Spinal cord (tissue), 10 donors: ENCODE data around the gene PSMD1. TPM values are rescaled to one million over a fixed set of nuclear protein-coding genes. Genes with fewer than 3 reads are reported as not detected.

Experiments used
- DNase-seq, 6 donors: peaks; one replicate each; pipeline versions ENCODE4 v3.0.0 to v3.0.0-alpha.2; 2013 to 2015; ENCODE audit warnings: low spot score in 6 of 6, low read depth in 4 of 6
- H3K27ac ChIP-seq: one replicate; pipeline ENCODE4 v1.5.1; 2013; ENCODE audit warnings: low read depth, low read length, control low read depth
- H3K27me3 ChIP-seq: one replicate; pipeline ENCODE4 v1.6.1; 2013; ENCODE audit warnings: low read length; ENCODE audit not compliant: control insufficient read depth, insufficient read depth
- H3K36me3 ChIP-seq: one replicate; pipeline ENCODE4 v1.6.1; 2013; ENCODE audit warnings: low read length; ENCODE audit not compliant: control insufficient read depth, insufficient read depth
- H3K4me1 ChIP-seq: one replicate; pipeline ENCODE4 v1.6.1; 2013; ENCODE audit warnings: low read length; ENCODE audit not compliant: control insufficient read depth, insufficient read depth
- H3K4me3 ChIP-seq: one replicate; pipeline ENCODE4 v1.5.1; 2013; ENCODE audit warnings: low read depth, low read length, control low read depth
- H3K9me3 ChIP-seq: one replicate; pipeline ENCODE4 v1.6.1; 2013; ENCODE audit warnings: low read length; ENCODE audit not compliant: control insufficient read depth, insufficient read depth
- WGBS: methylation state at CpG from one replicate; pipeline ENCODE4 v1.1.5; 2013; ENCODE audit warnings: missing lambda C conversion rate; ENCODE audit not compliant: insufficient coverage; 5-methylcytosine and 5-hydroxymethylcytosine counted together
- polyA plus RNA-seq, 2 donors: library from polyadenylated mRNA; unstranded; fragments of 120-200 nt; gene quantifications; one replicate each; pipeline ENCODE4 v1.2.1, GENCODE V29; 2013; ENCODE audit not compliant: insufficient read length in 2 of 2
- total RNA-seq, 2 donors: library from RNA; depleted of rRNA in 1 of 2; stranded (reverse); fragments of 120-200 nt in 1 of 2; fragments of >200 nt in 1 of 2; gene quantifications; one replicate each; pipeline versions ENCODE4 v1.2.3 to v1.2.4, GENCODE V29; 2013 to 2014
- donor health status: healthy.

PSMD1 gene
- total and polyA plus RNA-seq, 4 donors, result 101 to 117 (median 104) TPM

- no peak for DNase-seq
- no peak overlapping the region for H3K27ac ChIP-seq
- H3K9me3 ChIP-seq, result no peaks in the 10 kb centered on the region
- no peaks in the 10 kb centered on the region for H3K27me3 ChIP-seq
- H3K4me1 ChIP-seq, result no peaks in the 10 kb centered on the region
- WGBS, result 100% methylated on average over 1 of the region's 2 CpGs
- H3K4me3 ChIP-seq, result no peak overlapping the region
- H3K36me3 ChIP-seq, result peaks cover 3% of the 10 kb centered on the region
Measured at GRCh38 chr2:231161877-231162329, 105.2 kb downstream of the PSMD1 start.

GRCh38 chr2:231163011-231163410 is 106.3 kb downstream of the PSMD1 start:
- H3K9me3 ChIP-seq, result no peaks in the 10 kb centered on the region
- H3K27me3 ChIP-seq, result no peaks in the 10 kb centered on the region
- WGBS, result 92% methylated on average over 3 of the region's 3 CpGs
- no peaks in the 10 kb centered on the region for H3K36me3 ChIP-seq
- no peak for DNase-seq
- no peak overlapping the region for H3K4me3 ChIP-seq
- no peak overlapping the region for H3K27ac ChIP-seq
- H3K4me1 ChIP-seq, result no peaks in the 10 kb centered on the region

DNA sequence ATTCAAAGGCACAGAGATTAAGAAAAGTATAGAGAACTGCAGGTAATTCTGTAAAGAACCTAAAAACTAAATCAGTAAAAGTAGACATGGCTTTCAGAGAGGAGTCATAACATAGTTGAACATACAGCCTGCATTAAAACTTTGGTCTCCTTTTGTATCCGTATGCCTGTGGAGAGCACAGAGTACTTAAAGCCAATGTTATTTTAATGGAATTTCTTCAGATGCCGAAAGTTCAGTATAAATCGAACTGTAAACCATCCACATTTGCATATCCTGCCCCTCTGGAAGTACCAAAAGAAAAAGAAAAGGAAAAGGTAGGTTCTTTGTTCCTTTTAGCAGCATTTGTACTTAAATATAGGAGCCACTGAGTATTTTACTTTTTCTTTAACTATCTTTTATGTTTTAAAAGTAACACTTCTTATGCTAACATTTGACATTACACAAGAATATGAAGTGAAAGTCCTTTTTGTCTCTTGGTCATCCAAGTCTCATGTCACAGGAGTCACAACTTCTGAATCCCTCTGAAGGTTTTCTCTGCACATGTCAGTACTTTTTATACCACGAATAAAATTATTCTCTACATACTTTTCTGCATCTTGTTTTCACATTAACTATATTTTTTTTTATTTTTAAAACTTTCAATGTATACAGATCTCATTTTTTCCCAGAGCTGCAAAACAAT is 106.9 kb downstream of the PSMD1 start:
- no CpG with 5 or more reads among the region's 4 CpGs for WGBS
- Histone ChIP-seq H3K27ac (no peak overlapping the region), H3K4me3 (no peak overlapping the region), H3K27me3 (no peaks in the 10 kb centered on the region), H3K4me1 (no peaks in the 10 kb centered on the region), H3K36me3 (no peaks in the 10 kb centered on the region), H3K9me3 (no peaks in the 10 kb centered on the region)
- DNase-seq, result no peak

DNA sequence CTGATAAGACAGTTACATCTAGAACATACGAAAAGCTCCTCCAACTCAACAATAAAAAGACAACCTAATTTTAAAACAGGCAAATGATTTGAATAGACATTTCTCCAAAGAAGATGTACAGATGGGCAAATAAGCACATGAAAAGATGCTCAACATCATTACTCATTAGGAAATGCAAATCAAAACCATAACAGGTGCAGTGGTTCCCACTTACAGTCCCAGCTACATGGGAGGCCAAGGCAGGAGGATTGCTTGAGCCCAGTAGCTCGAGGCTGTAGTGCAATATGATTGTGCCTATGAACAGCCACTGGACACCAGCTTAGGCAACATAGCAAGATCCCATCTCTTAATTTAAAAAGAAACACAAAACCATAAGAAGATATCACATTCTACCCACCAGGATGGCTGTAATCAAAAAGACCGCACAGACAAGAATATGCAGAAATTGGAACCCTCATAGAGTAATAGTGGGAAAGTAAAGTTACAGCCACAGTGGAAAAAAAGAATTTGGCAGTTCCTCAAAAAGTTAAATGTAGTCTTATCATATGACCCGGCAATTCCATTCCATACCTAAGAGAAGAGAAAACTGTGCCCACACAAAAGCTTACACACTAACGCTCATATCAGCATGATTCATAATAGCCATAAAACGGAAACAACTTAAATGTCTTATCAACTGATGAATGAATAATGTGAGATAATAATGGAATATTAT is 111.2 kb downstream of the PSMD1 start:
- Histone ChIP-seq H3K36me3 (peaks cover 6% of the 10 kb centered on the region), H3K4me1 (no peaks in the 10 kb centered on the region), H3K9me3 (no peaks in the 10 kb centered on the region), H3K27ac (no peak overlapping the region), H3K4me3 (no peak overlapping the region), H3K27me3 (no peaks in the 10 kb centered on the region)
- no peak for DNase-seq
- 80% methylated on average over 1 of the region's 6 CpGs for WGBS

DNA sequence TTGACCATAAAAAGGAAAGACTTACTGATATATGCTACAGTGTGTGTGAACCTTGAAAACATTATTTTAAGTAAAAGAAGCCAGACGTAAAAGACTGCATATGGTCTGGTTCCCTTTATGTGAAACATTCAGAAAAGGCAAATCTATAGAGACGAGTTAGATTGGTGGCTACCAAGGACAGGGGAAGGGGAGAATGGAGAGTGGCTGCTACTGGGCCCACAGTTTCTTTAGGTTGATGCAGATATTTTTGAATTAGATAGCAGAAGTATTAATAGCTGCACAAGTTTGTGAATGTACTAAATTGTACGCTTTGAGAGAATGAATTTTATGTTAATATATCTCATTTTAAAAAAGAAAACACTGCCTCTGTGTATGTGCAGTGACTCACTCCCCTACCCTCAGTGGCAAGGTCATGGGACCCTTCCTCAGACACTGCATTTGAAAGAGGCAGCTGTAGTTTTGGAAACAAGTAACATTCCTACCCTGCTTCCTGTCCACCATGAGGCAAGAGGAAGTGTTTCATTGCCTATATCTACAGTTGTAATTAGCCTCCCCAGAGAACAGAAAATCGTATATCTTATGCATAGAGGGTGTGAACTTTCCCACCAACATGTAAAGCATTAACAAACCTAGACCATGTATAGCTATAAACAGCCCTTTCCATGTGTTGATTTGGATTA is 111.9 kb downstream of the PSMD1 start:
- H3K9me3 ChIP-seq, result no peaks in the 10 kb centered on the region
- H3K36me3 ChIP-seq, result peaks cover 11% of the 10 kb centered on the region
- WGBS, result 79% methylated on average over 2 of the region's 4 CpGs
- H3K27me3 ChIP-seq, result no peaks in the 10 kb centered on the region
- H3K27ac ChIP-seq, result no peak overlapping the region
- H3K4me1 ChIP-seq, result no peaks in the 10 kb centered on the region
- no peak overlapping the region for H3K4me3 ChIP-seq
- no peak for DNase-seq

- Histone ChIP-seq H3K4me3 (no peak overlapping the region), H3K4me1 (no peaks in the 10 kb centered on the region), H3K9me3 (no peaks in the 10 kb centered on the region), H3K36me3 (peaks cover 11% of the 10 kb centered on the region), H3K27me3 (no peaks in the 10 kb centered on the region), H3K27ac (no peak overlapping the region)
- peak in 1 of 6 donors; percentile 78 for DNase-seq
- WGBS, result 89% methylated on average over 2 of the region's 3 CpGs
Measured at GRCh38 chr2:231169488-231169887, 112.8 kb downstream of the PSMD1 start.

DNA sequence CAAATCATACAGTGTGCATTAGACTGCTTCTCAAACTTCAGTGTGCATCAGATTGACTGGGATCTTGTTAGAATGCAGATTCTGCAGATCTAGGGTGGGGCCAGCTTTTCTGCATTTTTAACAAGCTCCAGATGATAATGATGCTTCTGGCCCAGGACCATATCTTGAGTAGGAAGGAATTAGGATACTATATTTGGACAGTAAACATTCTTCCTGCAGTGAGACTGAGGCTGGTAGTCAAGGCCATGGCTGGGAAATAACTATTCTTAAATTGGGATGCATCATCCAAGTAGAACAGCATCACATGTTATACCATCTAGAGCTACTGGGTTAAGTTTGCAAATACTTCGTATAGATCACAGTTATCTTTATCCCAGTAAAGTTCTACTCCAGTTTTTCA is 113.4 kb downstream of the PSMD1 start:
- H3K36me3 ChIP-seq, result peaks cover 16% of the 10 kb centered on the region
- H3K4me3 ChIP-seq, result no peak overlapping the region
- WGBS, result no CpG with 5 or more reads among the region's 1 CpG
- no peaks in the 10 kb centered on the region for H3K4me1 ChIP-seq
- no peaks in the 10 kb centered on the region for H3K27me3 ChIP-seq
- peak in 1 of 6 donors; percentile 2 for DNase-seq
- no peak overlapping the region for H3K27ac ChIP-seq
- no peaks in the 10 kb centered on the region for H3K9me3 ChIP-seq

DNA sequence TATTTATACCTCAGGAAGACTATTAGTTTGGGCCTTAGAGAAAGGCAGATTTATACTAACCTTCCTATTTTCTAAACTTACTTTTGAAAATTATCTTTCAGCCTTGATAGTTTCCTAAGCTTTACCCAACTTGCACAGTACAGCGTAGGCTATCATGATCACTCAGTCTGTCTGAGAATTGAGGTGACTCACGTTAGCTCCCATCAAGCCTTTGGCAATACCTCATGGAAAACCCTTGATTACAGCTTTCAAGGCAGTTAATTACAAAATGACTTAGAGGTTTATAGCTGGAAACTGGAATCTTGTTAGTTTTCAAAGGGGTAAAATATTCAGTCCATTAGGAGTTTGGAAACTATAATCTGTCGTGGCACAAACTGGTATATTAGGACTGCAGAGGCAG is 115.4 kb downstream of the PSMD1 start:
- Histone ChIP-seq H3K36me3 (peaks cover 20% of the 10 kb centered on the region), H3K27ac (no peak overlapping the region), H3K27me3 (no peaks in the 10 kb centered on the region), H3K4me1 (no peaks in the 10 kb centered on the region), H3K4me3 (no peak overlapping the region), H3K9me3 (no peaks in the 10 kb centered on the region)
- no peak for DNase-seq
- WGBS, result 100% methylated on average over 3 of the region's 3 CpGs

DNA sequence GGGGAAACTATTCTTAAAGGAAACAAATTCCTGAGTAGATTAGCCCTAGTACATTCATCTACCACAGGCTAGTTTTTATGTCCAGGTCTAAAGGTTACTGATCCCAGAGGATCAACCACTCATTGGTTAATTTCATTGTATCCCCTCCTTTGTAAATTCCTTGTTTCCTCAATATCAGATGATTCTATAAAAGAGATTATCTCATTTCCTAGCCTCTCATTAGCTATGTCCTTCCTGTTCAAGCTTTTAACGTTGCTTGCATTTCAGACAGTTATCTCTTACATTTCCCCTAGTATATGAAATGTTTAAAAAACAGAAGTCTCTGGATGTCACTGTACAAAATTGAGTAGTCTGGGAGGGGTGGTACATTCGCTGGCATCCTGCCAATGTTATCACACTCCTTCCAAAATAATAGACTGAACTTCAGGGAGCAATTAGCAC is 117.6 kb downstream of the PSMD1 start:
- peak in 1 of 6 donors; percentile 37 for DNase-seq
- Histone ChIP-seq H3K4me3 (no peak overlapping the region), H3K27me3 (no peaks in the 10 kb centered on the region), H3K27ac (no peak overlapping the region), H3K9me3 (no peaks in the 10 kb centered on the region), H3K4me1 (no peaks in the 10 kb centered on the region), H3K36me3 (peaks cover 20% of the 10 kb centered on the region)
- WGBS, result no CpG with 5 or more reads among the region's 2 CpGs
